Erythroblast (primary cell): Measurements from ENCODE around the gene METAP2.

Experiments used
- DNase-seq, 2 experiments: peaks; one replicate each; lab custom pipeline; 2025; lab: John Stamatoyannopoulos, UW
- GATA1 ChIP-seq: IDR thresholded peaks from 2 replicates; pipeline ENCODE4 v1.6.1; 2011; ENCODE audit warnings: low read depth, mild to moderate bottlenecking, control low read depth, low read length, moderate library complexity
- POLR2A ChIP-seq: IDR thresholded peaks from 2 replicates; pipeline ENCODE4 v1.6.1; 2011; ENCODE audit warnings: mild to moderate bottlenecking, low read length

Gene METAP2

GRCh38 chr12:95517246-95517645 is 43.3 kb downstream of the METAP2 start:
- DNase-seq = no peak
- TF ChIP-seq POLR2A (no peak), GATA1 (no peak)

GRCh38 chr12:95518944-95519343 is 45.0 kb downstream of the METAP2 start:
- TF ChIP-seq POLR2A = no peak
- no peak for TF ChIP-seq GATA1
- peak in 1 of 2 experiments; percentile 29 for DNase-seq

DNA sequence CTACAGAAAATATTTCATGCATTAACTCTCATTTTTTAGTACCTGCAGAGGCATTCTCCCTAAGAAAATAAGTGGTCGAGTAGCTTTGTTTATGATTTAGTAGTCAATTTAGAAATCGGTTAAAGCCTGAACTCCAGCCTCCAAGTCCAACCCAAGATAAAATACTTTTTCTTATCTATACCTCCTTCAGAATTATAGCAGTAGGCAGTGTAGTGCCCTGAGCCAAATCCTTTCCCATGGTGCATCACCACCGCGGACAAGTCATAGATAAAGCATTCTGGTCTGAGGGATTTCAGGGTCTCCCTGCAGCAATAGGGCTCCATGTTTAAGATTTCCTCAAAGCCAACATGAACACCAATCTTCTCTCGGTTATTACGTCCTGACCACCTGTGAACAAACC is 46.9 kb downstream of the METAP2 start:
- TF ChIP-seq POLR2A (no peak), GATA1 (no peak)
- DNase-seq = peak; percentile 37 to 73

- TF ChIP-seq POLR2A = no peak
- TF ChIP-seq GATA1 = no peak
- no peak for DNase-seq
Observed at GRCh38 chr12:95522692-95523091, 48.7 kb downstream of the METAP2 start.

- no peak for TF ChIP-seq POLR2A
- no peak for TF ChIP-seq GATA1
- DNase-seq = no peak
Observed at GRCh38 chr12:95528431-95528830, 54.5 kb downstream of the METAP2 start.

- no peak for DNase-seq
- TF ChIP-seq POLR2A (no peak), GATA1 (no peak)
Observed at GRCh38 chr12:95529693-95530225, 55.8 kb downstream of the METAP2 start.

GRCh38 chr12:95532851-95533250 is 58.9 kb downstream of the METAP2 start:
- DNase-seq = peak; percentile 25 to 31
- no peak for TF ChIP-seq POLR2A
- TF ChIP-seq GATA1 = no peak

GRCh38 chr12:95533985-95534384 is 60.0 kb downstream of the METAP2 start:
- TF ChIP-seq POLR2A (no peak), GATA1 (no peak)
- no peak for DNase-seq

GRCh38 chr12:95538006-95538405 is 64.1 kb downstream of the METAP2 start:
- DNase-seq = no peak
- TF ChIP-seq GATA1 (no peak), POLR2A (no peak)

DNA sequence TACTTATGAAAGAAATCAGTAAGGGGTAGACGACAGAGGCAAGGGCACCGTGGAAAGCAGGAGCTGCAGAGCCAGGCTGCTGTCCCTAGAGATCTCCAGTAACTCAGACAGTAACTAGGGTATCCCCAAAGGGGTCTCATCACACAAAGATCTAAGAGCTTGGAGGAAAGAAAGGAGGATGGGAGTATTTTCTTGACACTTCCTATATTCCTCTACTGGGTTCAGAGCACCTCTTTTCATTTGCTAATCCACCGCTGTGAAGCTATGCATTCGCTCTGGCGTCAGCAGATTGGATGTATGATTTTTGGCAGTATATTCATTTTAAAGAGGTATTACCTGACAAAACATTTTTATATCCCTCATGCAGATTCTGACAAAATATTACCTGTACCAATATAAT is 64.7 kb downstream of the METAP2 start:
- TF ChIP-seq POLR2A (no peak), GATA1 (no peak)
- no peak for DNase-seq

GRCh38 chr12:95541436-95541835 is 67.5 kb downstream of the METAP2 start:
- no peak for DNase-seq
- TF ChIP-seq POLR2A (no peak), GATA1 (no peak)

- DNase-seq = no peak
- TF ChIP-seq POLR2A (no peak), GATA1 (no peak)
Observed at GRCh38 chr12:95543305-95543704, 69.4 kb downstream of the METAP2 start.

DNA sequence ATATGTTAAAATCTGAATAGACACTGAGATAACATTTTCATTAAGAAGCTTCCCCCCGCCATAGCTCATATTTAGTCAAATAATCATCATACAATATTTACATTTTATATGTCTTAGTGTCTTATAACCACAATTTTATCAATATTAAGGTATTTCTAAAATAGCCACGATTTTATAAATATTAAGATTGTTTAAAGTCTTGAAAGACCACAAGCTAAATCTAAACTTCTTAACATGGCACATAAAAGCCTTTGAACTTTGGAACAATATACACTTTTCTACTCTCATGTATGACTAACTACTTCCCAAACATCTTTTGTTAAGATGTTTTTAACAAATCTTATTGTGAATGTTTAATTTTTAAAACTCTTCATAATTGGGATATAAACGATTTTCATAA is 70.8 kb downstream of the METAP2 start:
- no peak for DNase-seq
- no peak for TF ChIP-seq GATA1

GRCh38 chr12:95545303-95545702 is 71.4 kb downstream of the METAP2 start:
- TF ChIP-seq POLR2A (no peak), GATA1 (no peak)
- no peak for DNase-seq

GRCh38 chr12:95545731-95546490 is 72.0 kb downstream of the METAP2 start:
- no peak for TF ChIP-seq GATA1
- no peak for TF ChIP-seq POLR2A
- DNase-seq = no peak

DNA sequence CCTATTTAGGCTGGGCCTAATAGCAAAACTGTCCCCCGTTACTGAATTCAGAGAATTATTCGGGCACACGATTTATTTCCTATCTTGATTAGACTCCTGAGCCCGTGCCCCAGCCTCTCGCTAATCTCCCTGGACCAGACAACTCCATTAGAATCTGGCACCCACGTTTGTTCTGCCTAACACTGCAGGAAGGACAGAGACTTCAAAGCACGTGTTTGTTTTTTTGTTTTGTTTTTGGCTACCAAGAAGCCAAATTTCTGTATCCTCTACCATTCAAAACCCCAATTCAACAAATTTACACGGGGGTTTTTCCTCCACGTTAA is 72.5 kb downstream of the METAP2 start:
- no peak for TF ChIP-seq POLR2A
- TF ChIP-seq GATA1 = peak; percentile 11
- peak; percentile 65 to 86 for DNase-seq
